Activated CD4-positive, alpha-beta T cell treated with anti-CD3 and anti-CD28 coated beads for 36 hours (primary cell): ENCODE data around the gene AQP5. TPM values are rescaled to one million over a fixed set of nuclear protein-coding genes. Genes with fewer than 3 reads are reported as not detected.
A peak's percentile ranks its signal among the peaks of the same experiment; 100 is the strongest.
"Not testable (repeated sequence)": the region's sequence is repeated elsewhere in the genome, so short reads cannot be mapped to it uniquely, and the experiment has no call there.

Experiments
- ATAC-seq: fragments of 200-7000 bp; cut with Tn5 transposase; one replicate; pipeline ENCODE4 v1.10.0; 2021; ENCODE audit warnings: mild to moderate bottlenecking, moderate library complexity
- CTCF ChIA-PET: fragments of 350-600 bp; sonication (Branson Sonifier 250); formaldehyde crosslinking; loops from one replicate; lab custom pipeline; 2021; ENCODE audit warnings: antibody characterized with exemption; lab: Charles Lee
- POLR2A ChIA-PET: fragments of 350-600 bp; sonication (Branson Sonifier 250); formaldehyde crosslinking; loops from one replicate; lab custom pipeline; 2021; ENCODE audit warnings: antibody characterized with exemption, inconsistent platforms; lab: Charles Lee
- DNase-seq: peaks from one replicate; pipeline ENCODE4 v3.0.0-alpha.2; 2020
- H3K27ac Mint-ChIP-seq: one replicate; pipeline ENCODE4 v1.8.0; 2021; ENCODE audit warnings: mixed read lengths
- H3K27me3 Mint-ChIP-seq: one replicate; pipeline ENCODE4 v1.8.0; 2021; ENCODE audit warnings: mixed read lengths
- H3K36me3 Mint-ChIP-seq: one replicate; pipeline ENCODE4 v1.8.0; 2021; ENCODE audit warnings: low read depth, mixed read lengths
- H3K4me1 Mint-ChIP-seq: one replicate; pipeline ENCODE4 v1.8.0; 2021; ENCODE audit warnings: mixed read lengths
- H3K4me3 Mint-ChIP-seq: one replicate; pipeline ENCODE4 v1.8.0; 2021; ENCODE audit warnings: mild to moderate bottlenecking, moderate library complexity, mixed read lengths
- H3K9me3 Mint-ChIP-seq: one replicate; pipeline ENCODE4 v1.8.0; 2021; ENCODE audit warnings: low read depth, mixed read lengths
- intact Hi-C, 2 experiments: fragments of 100-400 bp; cut with DNase I in 1 of 2; cut with micrococcal nuclease in 1 of 2; formaldehyde crosslinking; loops; one replicate each; pipeline versions ENCODE4 v1.14.2 to v1.15.1; 2022 to 2024; cut with DNase I, micrococcal nuclease
- total RNA-seq, 2 experiments: library from RNA; stranded (reverse); gene quantifications; one replicate each; pipeline ENCODE4 v1.2.3, GENCODE V29; 2021

Gene AQP5
- total RNA-seq, 2 experiments from 2014 or later: not detected

- ChIA-PET CTCF (interaction anchor here (2.9 kb wide), 1 partner anchor 10 kb away, joined by 14 read pairs; no protein-coding TSS in a partner anchor), POLR2A (no interaction called here)
- Mint-ChIP-seq H3K27ac (no peak overlapping the region), H3K9me3 (no peaks in the 10 kb centered on the region), H3K27me3 (no peaks in the 10 kb centered on the region), H3K36me3 (no peaks in the 10 kb centered on the region), H3K4me1 (no peaks in the 10 kb centered on the region), H3K4me3 (no peak overlapping the region)
- intact Hi-C loops: no loop called here
- no peak for DNase-seq
- no peak for ATAC-seq
Measured at GRCh38 chr12:49976557-49976956, 14.9 kb downstream of the AQP5 start.

DNA sequence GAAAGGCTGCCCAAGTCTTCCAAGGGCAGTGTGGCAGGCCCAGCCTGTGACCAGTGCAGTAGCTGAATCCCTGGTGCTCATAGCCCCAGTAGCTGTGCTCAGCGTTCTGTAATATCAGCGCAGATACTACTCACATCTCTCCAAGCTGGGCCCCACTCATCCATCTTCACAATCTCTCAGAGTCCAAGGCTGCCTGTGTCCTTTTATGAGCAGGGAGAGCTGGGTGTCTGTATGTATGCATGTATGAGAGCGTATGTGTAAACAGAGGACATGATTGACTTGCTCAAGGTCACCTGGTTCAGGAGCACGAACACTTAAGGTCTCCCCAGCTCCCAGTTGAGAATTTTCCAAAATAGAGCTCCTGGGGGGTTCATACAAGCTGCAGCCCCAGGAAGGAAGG lies 16.5 kb downstream of the AQP5 start:
- H3K9me3 Mint-ChIP-seq: no peaks in the 10 kb centered on the region
- DNase-seq (no peak), ATAC-seq (no peak)
- H3K36me3 Mint-ChIP-seq: no peaks in the 10 kb centered on the region
- ChIA-PET CTCF (interaction anchor here (0.7 to 10.5 kb wide), 7 partner anchors 10 to 111 kb away, joined by 3 to 98 read pairs (median 3); no protein-coding TSS in a partner anchor), POLR2A (interaction anchor here (0.8 kb wide), 1 partner anchor 9 kb away, joined by 3 read pairs; no protein-coding TSS in a partner anchor)
- no peaks in the 10 kb centered on the region for H3K27me3 Mint-ChIP-seq
- no peak overlapping the region for H3K4me3 Mint-ChIP-seq
- no peak overlapping the region for H3K27ac Mint-ChIP-seq
- H3K4me1 Mint-ChIP-seq: no peaks in the 10 kb centered on the region
- intact Hi-C loops: no loop called here

DNA sequence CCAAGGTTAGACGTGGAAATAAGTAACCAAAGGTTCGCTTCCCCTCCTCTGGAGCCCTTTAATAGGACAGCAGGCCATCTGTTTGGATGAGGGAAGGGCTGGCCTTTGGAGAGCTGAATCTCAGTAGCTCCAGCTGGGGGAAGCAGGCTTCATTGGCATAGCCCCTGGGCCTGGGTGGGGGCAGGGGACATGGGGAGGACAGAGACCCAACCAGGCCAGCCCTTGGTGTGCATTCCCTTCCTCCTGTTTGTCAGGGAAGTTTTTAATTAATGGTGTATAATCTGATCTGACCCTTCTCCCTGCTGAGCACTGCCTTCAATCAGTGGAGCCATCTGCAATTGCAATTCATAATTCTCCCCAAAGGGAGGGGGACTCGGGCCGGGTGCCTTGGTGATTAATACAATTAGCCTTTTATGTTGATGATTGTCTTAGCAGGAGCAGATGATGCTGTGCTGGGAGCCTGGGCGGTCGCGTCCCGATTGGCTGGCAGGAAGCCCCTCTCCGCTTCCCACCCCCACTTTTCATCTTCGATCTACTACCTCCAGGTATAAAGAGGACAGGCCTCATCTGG lies 17.4 kb downstream of the AQP5 start:
- POLR2A ChIA-PET: no interaction called here
- H3K9me3 Mint-ChIP-seq: no peaks in the 10 kb centered on the region
- H3K27ac Mint-ChIP-seq: no peak overlapping the region
- no peak for ATAC-seq
- H3K36me3 Mint-ChIP-seq: no peaks in the 10 kb centered on the region
- no peaks in the 10 kb centered on the region for H3K4me1 Mint-ChIP-seq
- CTCF ChIA-PET: interaction anchor here (1.0 to 10.5 kb wide), 7 partner anchors 11 to 112 kb away, joined by 3 to 98 read pairs (median 3); no protein-coding TSS in a partner anchor
- no peaks in the 10 kb centered on the region for H3K27me3 Mint-ChIP-seq
- no peak overlapping the region for H3K4me3 Mint-ChIP-seq
- no peak for DNase-seq
- intact Hi-C loops: no loop called here

- intact Hi-C loops: no loop called here
- no peak overlapping the region for H3K27ac Mint-ChIP-seq
- H3K4me3 Mint-ChIP-seq: no peak overlapping the region
- H3K27me3 Mint-ChIP-seq: no peaks in the 10 kb centered on the region
- H3K9me3 Mint-ChIP-seq: no peaks in the 10 kb centered on the region
- H3K36me3 Mint-ChIP-seq: no peaks in the 10 kb centered on the region
- no peak for ATAC-seq
- no peaks in the 10 kb centered on the region for H3K4me1 Mint-ChIP-seq
- POLR2A ChIA-PET: no interaction called here
- no peak for DNase-seq
- CTCF ChIA-PET: interaction anchor here (0.8 to 10.5 kb wide), 4 partner anchors 12 to 91 kb away, joined by 3 to 98 read pairs (median 6); no protein-coding TSS in a partner anchor
Measured at GRCh38 chr12:49979791-49980190, 18.1 kb downstream of the AQP5 start.

GRCh38 chr12:49980501-49981349 lies 19.1 kb downstream of the AQP5 start:
- H3K27ac Mint-ChIP-seq: no peak overlapping the region
- no peaks in the 10 kb centered on the region for H3K9me3 Mint-ChIP-seq
- DNase-seq (no peak), ATAC-seq (no peak)
- H3K36me3 Mint-ChIP-seq: no peaks in the 10 kb centered on the region
- intact Hi-C loops: no loop called here
- CTCF ChIA-PET: interaction anchor here (0.7 to 10.5 kb wide), 5 partner anchors 13 to 95 kb away, joined by 3 to 98 read pairs (median 5); no protein-coding TSS in a partner anchor
- POLR2A ChIA-PET: interaction anchor here (0.6 kb wide), 1 partner anchor 34 kb away, joined by 3 read pairs; no protein-coding TSS in a partner anchor
- H3K4me3 Mint-ChIP-seq: no peak overlapping the region
- H3K4me1 Mint-ChIP-seq: no peaks in the 10 kb centered on the region
- H3K27me3 Mint-ChIP-seq: no peaks in the 10 kb centered on the region

DNA sequence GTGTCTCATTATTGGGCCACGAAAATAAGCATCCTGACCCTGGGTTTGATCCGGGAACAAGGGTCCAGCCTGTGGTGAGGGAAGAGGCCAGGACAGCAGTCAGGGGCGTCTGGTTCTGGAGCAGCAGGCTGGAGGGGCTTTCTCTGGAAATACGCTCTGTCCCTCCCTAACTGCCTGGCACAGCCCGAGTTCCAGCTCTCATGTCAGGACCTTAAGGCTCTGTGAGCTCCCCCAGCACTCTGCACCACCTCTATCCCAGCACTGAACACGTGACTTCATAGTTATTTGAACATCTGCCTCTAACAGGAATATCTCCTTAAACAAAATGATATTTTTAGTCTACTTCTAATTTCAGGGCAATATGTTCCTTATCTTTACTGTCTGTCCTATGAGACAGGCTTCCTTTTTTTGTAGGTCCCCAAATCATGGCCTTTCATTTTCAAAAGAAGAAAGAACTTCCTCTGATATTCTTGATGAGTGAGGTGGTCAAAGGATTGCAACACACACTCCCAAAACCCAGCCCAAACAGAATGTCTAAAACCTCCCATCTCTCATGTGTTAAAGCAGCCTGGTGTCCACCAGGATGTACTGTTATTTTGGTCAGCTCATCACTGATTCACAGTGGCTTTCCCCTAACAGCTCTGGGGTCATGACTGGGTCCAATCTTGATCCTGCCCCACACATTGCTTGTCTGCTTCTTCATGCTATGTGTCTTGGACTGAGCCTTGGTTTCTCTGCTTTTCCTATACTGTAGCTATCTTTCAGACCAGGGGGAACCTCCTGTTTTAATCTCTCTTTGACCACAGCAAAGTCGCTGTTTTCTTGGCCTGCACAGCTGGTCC lies 20.8 kb downstream of the AQP5 start:
- Mint-ChIP-seq H3K27me3 (no peaks in the 10 kb centered on the region), H3K4me3 (no peak overlapping the region), H3K27ac (no peak overlapping the region), H3K9me3 (no peaks in the 10 kb centered on the region), H3K36me3 (peaks cover 6% of the 10 kb centered on the region), H3K4me1 (peaks cover 6% of the 10 kb centered on the region)
- CTCF ChIA-PET: interaction anchor here (0.9 to 10.5 kb wide), 7 partner anchors 11 to 193 kb away, joined by 3 to 98 read pairs (median 3); no protein-coding TSS in a partner anchor
- intact Hi-C loops: no loop called here
- DNase-seq: no peak
- POLR2A ChIA-PET: interaction anchor here (0.6 kb wide), 1 partner anchor 73 kb away, joined by 6 read pairs; no protein-coding TSS in a partner anchor
- ATAC-seq: no peak

GRCh38 chr12:49983892-49984291 lies 22.2 kb downstream of the AQP5 start:
- ATAC-seq (no peak), DNase-seq (no peak)
- no peaks in the 10 kb centered on the region for H3K9me3 Mint-ChIP-seq
- peaks cover 6% of the 10 kb centered on the region for H3K4me1 Mint-ChIP-seq
- CTCF ChIA-PET: interaction anchor here (0.5 to 10.5 kb wide), 7 partner anchors 16 to 1464 kb away, joined by 3 to 98 read pairs (median 3); no protein-coding TSS in a partner anchor
- intact Hi-C loops: no loop called here
- H3K36me3 Mint-ChIP-seq: peaks cover 10% of the 10 kb centered on the region
- H3K27me3 Mint-ChIP-seq: no peaks in the 10 kb centered on the region
- no peak overlapping the region for H3K4me3 Mint-ChIP-seq
- no peak overlapping the region for H3K27ac Mint-ChIP-seq
- POLR2A ChIA-PET: interaction anchor here (0.7 kb wide), 1 partner anchor 911 kb away, joined by 3 read pairs; no protein-coding TSS in a partner anchor

DNA sequence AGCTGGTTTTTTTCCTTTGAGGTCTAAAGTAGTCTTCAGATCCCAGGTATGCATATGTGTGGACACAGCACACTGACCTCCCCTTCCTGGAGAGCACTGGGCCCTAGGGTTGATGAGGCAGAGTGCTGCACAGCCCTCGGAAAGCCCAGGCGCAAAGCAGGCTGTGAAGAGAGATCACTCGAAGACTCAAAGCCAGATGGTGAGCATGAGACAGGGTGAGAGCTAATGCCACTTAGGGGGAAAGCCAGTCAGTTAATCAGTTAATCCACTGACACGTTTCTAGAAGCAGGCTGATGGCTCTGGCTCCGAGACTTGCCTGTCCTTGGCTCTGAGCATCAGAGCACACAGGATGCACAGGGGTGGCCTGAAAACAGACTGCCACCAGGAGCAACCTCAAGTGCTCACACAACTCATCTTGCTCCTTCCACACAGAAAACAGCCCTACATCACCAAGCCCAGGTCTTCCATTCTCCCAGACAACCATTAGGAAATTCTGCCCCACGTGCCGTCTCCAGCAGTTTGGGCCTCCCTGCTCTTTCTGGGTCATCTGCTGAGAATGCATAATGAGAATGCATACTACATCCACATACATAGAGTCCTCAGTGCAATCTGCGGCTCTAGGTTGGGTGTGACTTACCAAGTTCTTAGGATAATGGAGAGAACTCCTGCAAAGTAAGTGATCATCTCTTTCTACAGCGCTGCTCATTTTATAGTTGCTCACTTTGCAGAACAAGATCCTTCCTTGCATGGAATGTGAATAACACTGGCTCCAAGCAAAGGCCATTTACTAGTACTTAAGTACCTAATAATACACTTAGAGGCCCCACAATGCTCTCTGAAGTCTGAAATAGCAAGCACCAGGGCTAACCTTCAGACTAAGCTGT lies 23.0 kb downstream of the AQP5 start:
- Mint-ChIP-seq H3K4me3 (no peak overlapping the region), H3K27ac (no peak overlapping the region), H3K9me3 (no peaks in the 10 kb centered on the region), H3K4me1 (peaks cover 6% of the 10 kb centered on the region), H3K27me3 (no peaks in the 10 kb centered on the region), H3K36me3 (peaks cover 14% of the 10 kb centered on the region)
- ATAC-seq (no peak), DNase-seq (no peak)
- CTCF ChIA-PET: interaction anchor here (0.5 to 10.5 kb wide), 3 partner anchors 17 to 1463 kb away, joined by 3 to 98 read pairs (median 4); no protein-coding TSS in a partner anchor
- intact Hi-C loops: no loop called here
- POLR2A ChIA-PET: no interaction called here

GRCh38 chr12:49985981-49986380 lies 24.3 kb downstream of the AQP5 start:
- peak; percentile 84 for ATAC-seq
- DNase-seq: peak; percentile 32
- H3K36me3 Mint-ChIP-seq: peaks cover 24% of the 10 kb centered on the region
- ChIA-PET CTCF (interaction anchor here (0.6 to 10.5 kb wide), 9 partner anchors 18 to 900 kb away, joined by 3 to 98 read pairs (median 4); no protein-coding TSS in a partner anchor), POLR2A (no interaction called here)
- no peaks in the 10 kb centered on the region for H3K27me3 Mint-ChIP-seq
- no peak overlapping the region for H3K4me3 Mint-ChIP-seq
- intact Hi-C loops: no loop called here
- H3K9me3 Mint-ChIP-seq: no peaks in the 10 kb centered on the region
- H3K27ac Mint-ChIP-seq: no peak overlapping the region
- H3K4me1 Mint-ChIP-seq: peaks cover 6% of the 10 kb centered on the region

- H3K4me1 Mint-ChIP-seq, ATAC-seq, H3K9me3 Mint-ChIP-seq, DNase-seq, H3K4me3 Mint-ChIP-seq, intact Hi-C loops, H3K27me3 Mint-ChIP-seq: not testable (repeated sequence)
- ChIA-PET CTCF (interaction anchor here (0.6 to 10.5 kb wide), 5 partner anchors 19 to 335 kb away, joined by 3 to 98 read pairs (median 5); no protein-coding TSS in a partner anchor), POLR2A (interaction anchor here (0.6 kb wide), 1 partner anchor 55 kb away, joined by 3 read pairs; no protein-coding TSS in a partner anchor)
- peaks cover 24% of the 10 kb centered on the region for H3K36me3 Mint-ChIP-seq
- H3K27ac Mint-ChIP-seq: peak overlapping the region; percentile 66
Measured at GRCh38 chr12:49986476-49986875, 24.8 kb downstream of the AQP5 start.
